ENCODE results near the gene RPP14. TPM values are rescaled to one million over a fixed set of nuclear protein-coding genes. Genes with fewer than 3 reads are reported as not detected.

RPP14 gene
- total and polyA plus RNA-seq, 2 experiments from 2014 or later: 11.7 to 18.6 TPM

DNA sequence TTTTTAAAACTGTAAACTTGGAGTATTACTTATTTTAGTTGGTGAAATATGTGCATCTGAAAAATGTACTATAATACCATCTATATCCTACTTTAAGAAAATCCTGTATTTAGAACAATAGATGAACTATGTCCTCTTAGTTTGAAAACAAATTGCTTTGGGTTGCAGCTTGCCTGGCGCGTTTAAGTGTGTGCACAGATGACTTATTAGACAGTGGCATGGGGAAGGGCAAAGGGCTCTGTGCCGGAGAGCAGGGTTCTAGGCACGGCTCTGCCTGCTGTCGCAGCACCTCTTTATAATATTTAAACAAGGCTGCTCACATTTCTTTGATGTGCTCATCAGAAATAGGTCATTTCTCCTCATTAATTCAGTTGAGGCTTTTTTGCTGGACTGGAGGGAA lies 36.6 kb downstream of the RPP14 start:
- Mint-ChIP-seq H3K4me1 (no peaks in the 10 kb centered on the region), H3K27me3 (ENCODE audit: insufficient read depth, low read depth, poor library complexity) (no peaks in the 10 kb centered on the region), H3K4me3 (no peak overlapping the region), H3K9me3 (no peaks in the 10 kb centered on the region), H3K36me3 (ENCODE audit: low read depth) (no peaks in the 10 kb centered on the region), H3K27ac (no peak overlapping the region)
- H3K9me2 ChIP-seq (ENCODE audit: insufficient read depth): no peaks in the 10 kb centered on the region
- no peaks in the 10 kb centered on the region for H3F3A ChIP-seq (replicated peaks; ENCODE audit: low read depth)
- no peaks in the 10 kb centered on the region for H3K36me3 ChIP-seq (ENCODE audit: insufficient read depth)
- H2AFZ ChIP-seq: no peak overlapping the region
- no peaks in the 10 kb centered on the region for H4K20me1 ChIP-seq (replicated peaks; ENCODE audit: insufficient read depth)
- DNase-seq (ENCODE audit: low spot score) (no peak), ATAC-seq (no peak)
- H3K27ac ChIP-seq (ENCODE audit: low read depth): no peak overlapping the region
- no peak overlapping the region for H3K4me3 ChIP-seq
- H3K4me2 ChIP-seq: no peak overlapping the region
- TF ChIP-seq ZNF331 (CRISPR knock-in tag; IDR thresholded peaks at IDR 0.05; ENCODE audit: low read depth) (no peak), ZNF462 (CRISPR knock-in tag; IDR thresholded peaks at IDR 0.05) (no peak), NANOG (IDR thresholded peaks at IDR 0.05; ENCODE audit: borderline replicate concordance) (no peak), CREB1 (CRISPR knock-in tag; IDR thresholded peaks at IDR 0.05; ENCODE audit: low read depth) (no peak), REST (IDR thresholded peaks at IDR 0.05; ENCODE audit: unreplicated experiment) (no peak), ETS1 (IDR thresholded peaks at IDR 0.05) (no peak), CTCF (conservative IDR thresholded peaks at IDR 0.05; ENCODE audit: low read depth in 2 of 2) (no peak), EZH2 (IDR thresholded peaks at IDR 0.05; ENCODE audit: low read depth, unreplicated experiment) (no peak), EZH2phosphoT487 (IDR thresholded peaks at IDR 0.05; ENCODE audit: unreplicated experiment) (no peak), ZNF114 (CRISPR knock-in tag; IDR thresholded peaks at IDR 0.05) (no peak), POLR2AphosphoS5 (IDR thresholded peaks at IDR 0.05; ENCODE audit: low read depth) (no peak), JUNB (IDR thresholded peaks at IDR 0.05; ENCODE audit: unreplicated experiment) (no peak)
- H3K4me1 ChIP-seq (ENCODE audit: insufficient read depth): no peaks in the 10 kb centered on the region
- H3K27me3 ChIP-seq (ENCODE audit: insufficient read depth): no peaks in the 10 kb centered on the region
- no peaks in the 10 kb centered on the region for H3K79me2 ChIP-seq (replicated peaks; ENCODE audit: insufficient read depth)

Data from GM23338 (cell line).